Uterus (tissue), 4 donors: Measurements from ENCODE around the gene AKIRIN2. TPM values are rescaled to one million over a fixed set of nuclear protein-coding genes. Genes with fewer than 3 reads are reported as not detected.
"Not testable (repeated sequence)": the region's sequence is repeated elsewhere in the genome, so short reads cannot be mapped to it uniquely, and the experiment has no call there.

Source experiments
- DNase-seq, 2 donors: peaks; one replicate each; pipeline ENCODE4 v3.0.0-alpha.2; 2019 to 2020
- H3K27ac ChIP-seq, 2 donors: fragments of 200-600 bp; sonication (generic); 1 replicate in 1 of 2; 2 replicates in 1 of 2; pipeline ENCODE4 v1.5.1; 2016 to 2018
- H3K27me3 ChIP-seq, 2 donors: fragments of 200-600 bp; sonication (generic); one replicate each; pipeline ENCODE4 v1.5.1; 2018 to 2019; ENCODE audit warnings: control low read depth in 1 of 2
- H3K36me3 ChIP-seq, 2 donors: fragments of 200-600 bp; sonication (generic); one replicate each; pipeline ENCODE4 v1.5.1; 2019; ENCODE audit warnings: control low read depth in 1 of 2
- H3K4me1 ChIP-seq, 2 donors: fragments of 200-600 bp; sonication (generic); one replicate each; pipeline ENCODE4 v1.5.1; 2018 to 2019; ENCODE audit warnings: control low read depth in 1 of 2
- H3K4me3 ChIP-seq, 2 donors: fragments of 200-600 bp; sonication (generic); 1 replicate in 1 of 2; 2 replicates in 1 of 2; pipeline ENCODE4 v1.5.1; 2018 to 2019; ENCODE audit warnings: mild to moderate bottlenecking in 1 of 2
- H3K9me3 ChIP-seq, 2 donors: fragments of 200-600 bp; sonication (generic); one replicate each; pipeline ENCODE4 v1.5.1; 2019; ENCODE audit warnings: control low read depth in 1 of 2
- CTCF ChIP-seq, 4 experiments: fragments of 200-600 bp in 2 of 4; fragments of 450-650 bp in 2 of 4; sonication (generic) in 2 of 4; IDR thresholded peaks; one replicate each; pipeline ENCODE4 v1.5.1; 2016 to 2019; ENCODE audit warnings: antibody characterized with exemption in 4 of 4, mild to moderate bottlenecking in 2 of 4, moderate library complexity in 1 of 4
- POLR2A ChIP-seq, 2 donors: fragments of 450-650 bp; IDR thresholded peaks; one replicate each; pipeline ENCODE4 v1.6.1; 2016; ENCODE audit warnings: antibody characterized with exemption in 2 of 2, mild to moderate bottlenecking in 1 of 2, moderate library complexity in 1 of 2
- intact Hi-C: fragments of 100-400 bp; cut with DNase I; formaldehyde crosslinking; loops from one replicate; pipeline ENCODE4 v1.15.1; 2023; ENCODE audit warnings: low total_unique reads
- total RNA-seq, 4 donors: library from RNA; depleted of rRNA in 3 of 4; stranded (reverse); fragments of >200 nt in 3 of 4; gene quantifications; one replicate each; pipeline versions ENCODE4 v1.1.0 to v1.2.4, GENCODE V29; 2014 to 2023
- donor health status: DM: yes; HTN: yes; CAD: no.

Gene AKIRIN2
- total RNA-seq, 4 donors from 2014 or later: 6.9 to 41.5 (median 24.8) TPM

- Histone ChIP-seq H3K27ac (no peak overlapping the region), H3K36me3 (no peaks in the 10 kb centered on the region), H3K9me3 (no peaks in the 10 kb centered on the region), H3K4me1 (no peaks in the 10 kb centered on the region), H3K27me3 (no peaks in the 10 kb centered on the region), H3K4me3 (no peak overlapping the region)
- DNase-seq: no peak
- TF ChIP-seq POLR2A (IDR thresholded peaks at IDR 0.05) (no peak), CTCF (IDR thresholded peaks at IDR 0.05) (no peak)
- intact Hi-C loops: no loop called here
Observed at GRCh38 chr6:87706187-87706966, 4.3 kb upstream of the AKIRIN2 start.

- no peak for TF ChIP-seq POLR2A (IDR thresholded peaks at IDR 0.05)
- no peak for TF ChIP-seq CTCF (IDR thresholded peaks at IDR 0.05)
- intact Hi-C loops: no loop called here
- Histone ChIP-seq H3K4me3 (no peak overlapping the region), H3K4me1 (no peaks in the 10 kb centered on the region), H3K36me3 (no peaks in the 10 kb centered on the region), H3K9me3 (no peaks in the 10 kb centered on the region), H3K27ac (no peak overlapping the region), H3K27me3 (no peaks in the 10 kb centered on the region)
- no peak for DNase-seq
Observed at GRCh38 chr6:87705070-87705691, 3.1 kb upstream of the AKIRIN2 start.

GRCh38 chr6:87703039-87703438 lies 1.0 kb upstream of the AKIRIN2 start:
- H3K27me3 ChIP-seq, H3K36me3 ChIP-seq, intact Hi-C loops, H3K4me1 ChIP-seq, H3K9me3 ChIP-seq: not testable (repeated sequence)
- DNase-seq: peak in 1 of 2 donors; percentile 16
- Histone ChIP-seq H3K4me3 (peak overlapping the region; percentile 86 to 96), H3K27ac (peak overlapping the region; percentile 85 to 98)

- Histone ChIP-seq H3K36me3 (no peaks in the 10 kb centered on the region), H3K27me3 (no peaks in the 10 kb centered on the region), H3K4me1 (no peaks in the 10 kb centered on the region), H3K4me3 (peak overlapping the region; percentile 86 to 96), H3K27ac (peak overlapping the region; percentile 85 to 98), H3K9me3 (no peaks in the 10 kb centered on the region)
- TF ChIP-seq POLR2A (IDR thresholded peaks at IDR 0.05) (no peak), CTCF (IDR thresholded peaks at IDR 0.05) (no peak)
- intact Hi-C loops: no loop called here
- DNase-seq: no peak
Observed at GRCh38 chr6:87702589-87702945, 534 bp upstream of the AKIRIN2 start.

- intact Hi-C loops: no loop called here
- H3K36me3 ChIP-seq: no peaks in the 10 kb centered on the region
- peak; percentile 25 to 30 for DNase-seq
- no peaks in the 10 kb centered on the region for H3K4me1 ChIP-seq
- TF ChIP-seq CTCF (IDR thresholded peaks at IDR 0.05): no peak
- no peak for TF ChIP-seq POLR2A (IDR thresholded peaks at IDR 0.05)
- no peaks in the 10 kb centered on the region for H3K9me3 ChIP-seq
- peak overlapping the region; percentile 86 to 96 for H3K4me3 ChIP-seq
- H3K27me3 ChIP-seq: no peaks in the 10 kb centered on the region
- H3K27ac ChIP-seq: peak overlapping the region; percentile 98
Observed at GRCh38 chr6:87701344-87701675, 723 bp downstream of the AKIRIN2 start.
